Choroid plexus epithelial cell (primary cell): ENCODE data around the gene SCN3B.
"Not testable (repeated sequence)": the region's sequence is repeated elsewhere in the genome, so short reads cannot be mapped to it uniquely, and the experiment has no call there.

Experiments used
- DNase-seq: peaks from one replicate; pipeline ENCODE4 v3.0.0-alpha.2; 2010; ENCODE audit warnings: low read depth
- H3K4me3 ChIP-seq: 2 replicates; pipeline ENCODE4 v1.5.1; 2011; ENCODE audit warnings: low read depth, mild to moderate bottlenecking, control low read depth, low read length, moderate library complexity
- TF ChIP-seq, protein P1 (sequence below): conservative IDR thresholded peaks from 2 replicates; pipeline ENCODE4 v1.5.1; 2011; ENCODE audit warnings: low read depth, mild to moderate bottlenecking, control low read depth, inconsistent platforms, low read length, moderate library complexity

Gene SCN3B

GRCh38 chr11:123665306-123665705 lies 10.9 kb upstream of the SCN3B start:
- no peak for DNase-seq
- no peak overlapping the region for H3K4me3 ChIP-seq
- TF ChIP-seq, protein P1, sequence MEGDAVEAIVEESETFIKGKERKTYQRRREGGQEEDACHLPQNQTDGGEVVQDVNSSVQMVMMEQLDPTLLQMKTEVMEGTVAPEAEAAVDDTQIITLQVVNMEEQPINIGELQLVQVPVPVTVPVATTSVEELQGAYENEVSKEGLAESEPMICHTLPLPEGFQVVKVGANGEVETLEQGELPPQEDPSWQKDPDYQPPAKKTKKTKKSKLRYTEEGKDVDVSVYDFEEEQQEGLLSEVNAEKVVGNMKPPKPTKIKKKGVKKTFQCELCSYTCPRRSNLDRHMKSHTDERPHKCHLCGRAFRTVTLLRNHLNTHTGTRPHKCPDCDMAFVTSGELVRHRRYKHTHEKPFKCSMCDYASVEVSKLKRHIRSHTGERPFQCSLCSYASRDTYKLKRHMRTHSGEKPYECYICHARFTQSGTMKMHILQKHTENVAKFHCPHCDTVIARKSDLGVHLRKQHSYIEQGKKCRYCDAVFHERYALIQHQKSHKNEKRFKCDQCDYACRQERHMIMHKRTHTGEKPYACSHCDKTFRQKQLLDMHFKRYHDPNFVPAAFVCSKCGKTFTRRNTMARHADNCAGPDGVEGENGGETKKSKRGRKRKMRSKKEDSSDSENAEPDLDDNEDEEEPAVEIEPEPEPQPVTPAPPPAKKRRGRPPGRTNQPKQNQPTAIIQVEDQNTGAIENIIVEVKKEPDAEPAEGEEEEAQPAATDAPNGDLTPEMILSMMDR = no peak

GRCh38 chr11:123659965-123660364 lies 5.5 kb upstream of the SCN3B start:
- DNase-seq, H3K4me3 ChIP-seq: not testable (repeated sequence)

DNA sequence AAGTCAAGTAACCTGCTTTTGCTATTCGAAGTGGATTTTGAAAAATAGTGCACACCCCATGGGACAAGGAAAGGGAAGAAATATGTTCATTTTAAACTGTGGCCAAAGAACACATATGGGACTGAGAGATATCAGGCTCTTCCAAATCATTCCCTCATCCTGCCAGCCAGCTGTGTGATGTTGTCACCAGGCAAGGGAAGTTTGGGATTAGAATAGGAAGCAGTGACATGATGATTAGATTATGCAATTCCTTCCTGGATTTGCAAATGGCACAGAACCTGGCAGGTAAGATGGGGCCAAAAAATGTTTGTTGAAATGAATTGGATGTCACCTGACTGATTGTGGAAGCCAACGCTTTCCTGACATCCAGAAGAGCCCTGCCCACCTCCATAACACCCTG lies 4.9 kb upstream of the SCN3B start:
- TF ChIP-seq, protein P1 = no peak
- DNase-seq = no peak
- no peak overlapping the region for H3K4me3 ChIP-seq

DNA sequence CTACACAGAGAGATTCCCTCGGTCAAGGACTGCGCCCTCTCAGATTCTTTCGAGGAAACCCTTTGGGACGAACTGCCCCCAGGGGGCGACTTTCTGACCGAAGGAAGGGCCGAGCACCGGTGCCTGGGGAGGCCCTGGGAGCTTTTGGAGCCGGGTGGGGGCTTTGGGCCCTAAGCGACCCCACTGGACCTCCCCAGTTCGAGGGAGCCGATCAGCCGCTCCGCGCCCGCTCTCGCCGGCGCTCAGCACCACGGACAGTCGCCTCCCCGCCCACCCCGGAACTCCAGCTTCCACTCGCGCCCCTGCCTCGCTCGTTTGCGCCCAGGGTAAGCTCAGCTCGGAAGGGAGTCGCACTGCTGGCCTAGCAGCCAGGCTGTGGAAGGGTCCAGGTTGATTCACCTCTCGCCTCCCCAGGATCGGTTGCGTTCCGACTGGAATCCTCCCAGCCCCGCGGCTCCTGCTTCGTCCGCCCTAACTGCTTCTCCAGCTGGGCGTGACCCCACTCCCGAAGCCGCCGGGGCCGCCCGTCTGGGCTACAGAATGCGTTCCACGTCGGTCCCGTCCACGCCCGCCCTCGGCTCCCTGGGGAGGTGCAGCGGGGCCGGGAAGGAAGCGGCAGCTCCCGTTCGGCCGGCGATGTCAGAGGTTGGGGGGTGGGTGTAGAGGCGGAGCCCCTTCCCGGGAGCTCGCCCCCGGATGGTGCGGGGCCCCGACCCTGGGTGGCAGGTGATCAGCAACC lies 428 bp downstream of the SCN3B start:
- DNase-seq = peak; percentile 55
- TF ChIP-seq, protein P1 = no peak
- H3K4me3 ChIP-seq = peak overlapping the region; percentile 66

DNA sequence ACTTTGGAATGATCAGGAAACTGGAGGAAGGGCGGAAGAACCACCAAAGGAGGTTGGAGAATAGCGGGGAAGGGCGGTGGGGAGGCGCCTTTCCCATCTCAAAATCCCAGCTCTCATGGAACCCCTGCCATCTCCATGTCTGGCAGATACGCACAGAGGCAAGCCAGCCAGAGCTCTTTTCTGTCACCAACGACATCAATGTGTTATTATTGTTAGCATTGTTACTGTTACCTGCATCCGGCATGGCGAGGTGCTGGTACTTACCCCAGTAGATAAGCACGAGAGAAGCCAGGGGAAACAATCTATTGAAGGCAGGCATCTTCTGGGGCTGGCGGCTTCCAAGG lies 969 bp downstream of the SCN3B start:
- H3K4me3 ChIP-seq = no peak overlapping the region
- TF ChIP-seq, protein P1 = no peak
- DNase-seq = no peak

DNA sequence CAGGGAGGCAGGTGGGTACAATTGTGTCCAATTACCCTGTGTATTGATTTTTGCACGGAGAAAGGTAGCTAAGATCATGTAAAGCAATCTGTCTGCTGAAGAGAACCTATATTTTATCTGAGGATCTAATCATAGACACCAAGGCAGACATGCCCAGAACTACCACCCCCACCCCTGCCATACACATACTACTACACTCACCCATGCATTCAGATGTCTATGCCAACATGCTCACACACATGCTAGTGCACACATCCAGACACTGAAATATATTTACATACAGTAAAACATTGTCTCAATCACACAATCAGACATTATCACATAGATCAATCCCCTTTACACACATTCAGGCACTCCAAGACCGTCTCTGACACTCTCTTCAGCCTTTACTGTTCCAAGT lies 1.8 kb downstream of the SCN3B start:
- H3K4me3 ChIP-seq = no peak overlapping the region
- no peak for DNase-seq
- TF ChIP-seq, protein P1 = no peak

DNA sequence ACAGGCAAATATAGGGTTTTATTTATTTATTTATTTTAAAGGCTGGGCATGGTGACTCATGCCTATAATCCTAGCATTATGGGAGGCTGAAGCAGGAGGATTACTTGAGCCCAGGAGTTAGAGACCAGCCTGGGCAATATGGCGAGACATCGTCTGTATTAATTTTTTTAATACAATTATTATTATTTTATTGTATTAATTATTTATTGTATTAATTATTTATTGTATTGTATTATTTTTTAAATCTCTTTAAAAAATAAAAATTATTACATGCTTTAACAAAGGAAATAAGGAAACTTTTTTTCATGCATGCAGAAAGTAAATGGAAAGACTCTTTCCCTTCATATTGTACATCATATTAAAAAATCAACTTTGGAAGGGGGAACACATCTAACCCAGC lies 3.5 kb downstream of the SCN3B start:
- no peak for DNase-seq
- H3K4me3 ChIP-seq = no peak overlapping the region
- TF ChIP-seq, protein P1 = no peak
